T1000 (cell line): ENCODE data around the gene CDKL5.
A peak's percentile ranks its signal among the peaks of the same experiment; 100 is the strongest.
"Not testable (repeated sequence)": the region's sequence is repeated elsewhere in the genome, so short reads cannot be mapped to it uniquely, and the experiment has no call there.

Source experiments
- DNase-seq: peaks from one replicate; lab custom pipeline; 2025; ENCODE audit warnings: mixed read lengths; lab: John Stamatoyannopoulos, UW

CDKL5 gene

DNA sequence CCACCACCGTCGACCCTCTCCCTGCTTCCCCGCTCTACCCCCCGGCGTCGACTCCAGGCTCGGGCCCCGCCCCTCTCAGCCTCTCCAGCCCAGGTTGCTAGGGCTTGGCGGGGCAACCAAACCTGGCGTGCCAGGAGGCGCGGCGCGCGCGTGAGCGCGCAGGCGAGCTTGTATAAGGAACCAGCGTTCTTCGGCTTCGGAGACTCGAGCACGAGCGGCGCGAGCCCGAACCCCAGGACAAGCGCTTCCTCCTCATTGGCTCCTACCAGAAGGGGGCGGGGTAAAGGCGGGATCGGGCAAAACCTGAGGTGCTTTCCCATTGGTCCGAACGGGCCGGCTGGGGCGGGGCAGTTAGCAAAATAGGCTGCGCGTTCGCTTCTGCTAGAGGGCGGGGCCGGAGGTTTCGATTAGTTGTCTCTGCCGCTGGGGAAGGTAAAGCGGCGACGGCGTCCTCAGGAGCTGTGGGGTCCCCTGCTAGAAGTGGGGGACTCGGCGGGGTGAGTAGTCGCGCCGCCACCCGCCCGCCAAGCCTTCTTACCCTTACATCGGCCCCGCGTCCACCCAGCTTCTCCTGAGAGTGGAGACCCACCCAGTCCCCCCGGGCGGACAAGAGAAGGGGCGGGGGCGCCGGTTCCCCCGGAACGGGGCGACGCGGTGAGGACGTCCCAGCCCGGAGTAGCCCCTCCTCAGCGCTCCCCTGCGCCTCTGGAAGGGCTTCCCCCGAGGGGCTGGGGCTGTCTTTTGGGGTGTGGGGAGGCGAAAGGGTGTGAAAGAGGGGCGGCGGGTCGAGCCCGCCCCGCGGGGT is at the start of gene CDKL5:
Gene CDKL5, plus strand, starts transcription at position 410 of the 805 bp plus-strand sequence. CDS start 81,489 bp downstream, outside the sequence.
- peak; percentile 85 for DNase-seq

DNA sequence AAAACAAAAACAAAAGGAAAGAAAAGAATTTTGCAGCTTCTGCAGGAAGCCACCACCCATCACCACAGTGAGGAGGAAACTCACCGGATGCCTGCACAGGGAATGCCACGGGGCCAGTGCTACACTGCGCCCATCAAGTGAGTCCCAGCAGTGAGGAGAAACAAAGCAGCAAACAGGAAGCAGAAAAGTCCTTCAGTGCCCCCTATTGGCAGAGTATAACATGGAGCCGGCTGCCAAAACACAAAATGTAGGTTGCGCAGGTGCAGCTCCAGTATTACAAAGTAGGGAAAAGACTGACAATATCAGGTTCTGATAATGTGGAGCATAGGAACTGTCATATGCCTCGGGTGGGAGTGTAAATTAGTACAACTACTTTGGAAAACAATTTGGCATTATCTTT is 47.6 kb upstream of the CDKL5 start:
- DNase-seq, result no peak

GRCh38 chrX:18389966-18390365 is 35.4 kb upstream of the CDKL5 start:
- no peak for DNase-seq

DNA sequence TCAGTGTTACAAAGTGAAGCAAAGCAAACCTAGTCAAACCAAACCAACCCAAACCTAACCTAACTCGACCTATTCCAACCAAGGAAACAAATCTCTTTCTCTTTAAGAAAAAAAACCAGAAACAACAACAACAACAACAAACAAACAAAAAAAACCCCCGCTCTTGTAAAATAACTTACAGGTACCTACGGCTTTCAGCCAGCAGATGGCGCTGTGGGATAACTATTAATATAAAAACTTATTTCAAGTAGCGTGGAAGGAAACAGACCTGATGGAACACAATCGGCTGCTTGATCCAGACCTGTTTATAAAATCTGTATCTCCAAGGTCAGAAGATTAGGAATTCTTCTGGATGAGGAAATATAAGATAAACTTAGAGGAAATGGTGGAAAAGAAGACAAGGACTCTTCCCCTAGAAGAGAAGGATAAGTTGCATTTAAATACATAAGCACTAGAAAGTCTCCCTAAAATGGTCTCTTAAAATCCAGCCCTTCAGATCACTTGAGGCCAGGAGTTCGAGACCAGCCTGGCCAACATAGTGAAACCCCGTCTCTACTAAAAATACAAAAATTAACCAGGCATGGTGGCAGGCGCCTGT is 34.4 kb upstream of the CDKL5 start:
- peak; percentile 0 for DNase-seq

- no peak for DNase-seq
Observed at GRCh38 chrX:18394477-18394876, 30.9 kb upstream of the CDKL5 start.

- no peak for DNase-seq
Observed at GRCh38 chrX:18401848-18402213, 23.6 kb upstream of the CDKL5 start.

DNA sequence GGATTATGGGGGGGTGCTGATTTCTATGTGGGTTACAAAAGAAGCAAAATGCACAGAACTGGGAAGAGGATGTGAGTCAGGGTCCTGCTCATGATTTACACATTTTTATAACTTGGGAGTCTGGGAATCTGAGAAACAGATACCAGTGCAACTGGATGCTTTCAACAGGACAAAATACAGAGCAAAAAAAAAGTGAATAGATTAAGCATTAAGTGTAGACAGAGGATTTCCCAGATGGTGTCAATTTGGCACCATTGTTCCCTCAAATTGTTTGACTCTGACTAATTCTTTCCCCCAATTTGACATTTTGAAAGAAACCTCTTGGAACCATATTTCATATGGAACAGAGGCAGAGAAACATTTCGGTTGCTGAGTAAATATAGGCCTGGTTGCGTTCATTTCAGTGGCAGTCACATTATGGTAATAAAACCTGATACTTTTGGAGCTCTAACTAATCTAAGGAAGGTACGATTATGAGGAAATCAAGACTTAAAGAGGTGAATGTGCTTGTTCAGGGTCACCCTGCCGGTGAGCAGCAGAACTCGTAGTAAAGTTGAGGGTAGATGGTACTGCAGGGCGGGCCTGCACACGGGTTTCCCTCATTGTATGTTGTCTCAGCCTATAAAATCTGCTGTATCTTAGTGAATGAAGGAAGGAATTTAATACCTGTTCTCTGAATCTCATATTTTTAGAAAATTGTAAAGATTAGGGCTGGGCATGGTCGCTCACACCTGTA is 18.7 kb upstream of the CDKL5 start:
- DNase-seq, result no peak

DNA sequence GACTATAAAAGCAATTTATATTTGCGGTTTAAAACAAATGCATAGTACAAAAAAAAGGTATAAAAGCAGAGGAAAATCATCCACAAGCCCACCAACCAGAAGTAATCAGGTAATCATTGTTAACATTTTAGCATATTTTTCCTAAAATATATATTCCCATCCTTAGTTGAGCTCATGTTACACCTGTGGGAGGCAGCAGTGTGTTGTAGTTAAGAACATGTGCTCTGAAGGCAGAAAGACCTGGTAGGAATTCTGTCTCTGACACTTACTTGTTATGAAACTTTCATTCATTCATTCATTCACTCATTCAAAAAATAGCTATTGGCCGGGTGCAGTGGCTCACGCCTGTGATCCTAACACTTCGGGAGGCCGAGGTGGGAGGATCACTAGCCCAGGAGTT is 15.4 kb upstream of the CDKL5 start:
- no peak for DNase-seq

DNA sequence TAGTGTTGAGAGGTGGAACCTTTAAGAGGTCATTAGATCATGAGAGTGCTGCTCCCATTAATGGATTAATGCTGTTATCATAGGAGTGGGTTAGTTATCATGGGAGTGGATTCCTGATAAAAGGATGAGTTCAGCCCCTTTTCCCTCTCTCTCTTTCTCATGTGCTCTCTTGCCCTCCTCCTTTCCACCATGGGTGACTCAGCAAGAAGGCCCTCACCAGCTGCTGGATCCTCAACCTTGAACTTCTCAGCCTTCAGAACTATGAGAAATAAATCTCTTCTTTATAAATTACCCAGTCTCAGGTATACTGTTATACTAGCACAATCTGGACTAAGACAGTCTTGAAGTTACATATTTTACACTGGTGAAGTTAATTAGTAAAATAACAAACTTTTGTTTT is 10.0 kb upstream of the CDKL5 start:
- DNase-seq, result no peak

GRCh38 chrX:18422325-18422724 is 3.1 kb upstream of the CDKL5 start:
- DNase-seq, result peak; percentile 12

GRCh38 chrX:18422886-18423285 is 2.5 kb upstream of the CDKL5 start:
- no peak for DNase-seq

DNA sequence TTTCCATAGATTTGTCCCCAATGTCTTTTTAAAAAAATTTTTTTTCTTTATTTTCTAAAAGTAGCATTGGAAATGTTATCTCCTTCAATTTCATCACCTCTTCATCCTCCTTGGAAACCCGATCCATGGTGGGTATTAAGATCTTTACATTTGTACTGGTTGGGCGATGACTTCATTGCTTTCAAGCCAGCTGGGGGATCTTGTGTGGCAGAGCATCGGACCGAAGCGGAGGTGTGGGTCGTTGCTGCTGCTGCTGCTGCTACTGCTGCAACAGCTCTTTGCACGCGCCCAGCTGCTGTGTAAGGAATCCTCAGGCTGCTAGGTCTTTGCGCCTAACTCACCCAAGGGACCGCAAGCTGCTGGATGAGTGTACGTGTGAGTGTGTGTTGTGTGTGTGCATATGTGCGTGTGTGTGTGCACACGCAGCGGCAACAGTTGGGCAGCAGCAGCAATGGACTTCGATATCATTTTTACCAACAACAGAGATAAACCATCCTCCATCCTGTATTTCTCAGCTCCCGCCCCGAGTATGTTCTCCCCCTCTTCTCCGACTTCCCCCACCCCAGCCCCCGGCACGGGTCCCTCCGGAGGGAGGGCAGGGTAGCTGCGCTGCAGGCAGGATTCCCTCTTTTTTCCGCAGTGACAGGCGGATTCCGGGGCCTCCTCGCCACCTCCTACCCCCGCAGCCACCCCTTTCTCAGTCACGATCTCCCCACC is 768 bp upstream of the CDKL5 start:
- peak; percentile 35 for DNase-seq

- DNase-seq, result no peak
Observed at GRCh38 chrX:18426004-18426320, 554 bp downstream of the CDKL5 start.

GRCh38 chrX:18428006-18428405 is 2.6 kb downstream of the CDKL5 start:
- no peak for DNase-seq

DNA sequence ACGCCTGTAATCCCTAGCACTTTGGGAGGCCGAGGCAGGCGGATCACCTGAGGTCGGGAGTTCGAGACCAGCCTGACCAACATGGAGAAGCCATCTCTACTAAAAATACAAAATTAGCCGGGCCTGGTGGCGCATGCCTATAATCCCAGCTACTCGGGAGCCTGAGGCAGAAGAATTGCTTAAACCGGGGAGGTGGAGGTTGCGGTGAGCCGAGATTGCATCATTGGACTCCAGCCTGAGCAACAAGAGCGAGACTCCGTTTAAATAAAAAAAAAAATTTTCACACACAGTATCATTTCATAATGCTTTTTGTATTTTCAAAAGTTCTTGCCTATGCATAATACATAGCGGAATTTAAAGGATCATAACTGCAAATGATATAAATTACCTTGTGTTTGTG is 7.9 kb downstream of the CDKL5 start:
- not testable (repeated sequence) for DNase-seq

DNA sequence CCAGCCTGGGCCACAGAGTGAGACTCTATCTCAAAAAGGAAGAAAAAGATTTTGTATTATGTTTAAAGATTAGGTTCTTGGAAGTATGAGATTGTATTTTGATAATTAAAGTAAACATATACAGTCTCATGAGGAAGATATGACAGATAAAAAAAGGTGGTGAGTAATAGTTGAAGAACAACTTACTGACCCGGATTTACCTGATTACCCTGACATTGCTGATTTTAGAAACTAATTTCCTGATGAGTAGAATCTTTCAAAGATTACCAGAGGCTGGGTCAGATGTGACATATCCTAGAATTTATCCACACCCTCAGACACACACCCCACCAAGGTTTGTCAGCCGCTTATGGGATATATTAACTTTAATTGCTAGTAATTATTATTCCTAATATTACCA is 9.5 kb downstream of the CDKL5 start:
- no peak for DNase-seq

DNA sequence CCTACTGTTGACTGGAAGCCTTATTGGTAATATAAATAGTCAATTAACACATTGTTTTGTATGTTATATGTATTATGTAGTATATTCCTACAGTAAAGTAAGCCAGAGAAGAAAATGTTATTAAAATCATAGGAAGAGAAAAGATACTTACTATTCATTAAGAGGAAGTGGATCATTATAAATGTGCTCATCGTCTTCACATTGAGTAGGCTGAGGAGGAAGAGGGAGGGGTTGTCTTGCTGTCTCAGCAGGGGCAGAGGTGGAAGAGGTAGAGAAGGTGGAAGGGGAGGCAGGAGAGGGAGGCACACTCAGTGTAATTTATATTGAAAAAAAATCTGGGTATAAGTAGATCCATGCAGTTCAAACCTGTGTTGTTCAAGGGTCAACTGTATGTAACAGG is 10.6 kb downstream of the CDKL5 start:
- DNase-seq, result no peak

GRCh38 chrX:18440835-18441234 is 15.4 kb downstream of the CDKL5 start:
- DNase-seq, result no peak

GRCh38 chrX:18441780-18442367 is 16.5 kb downstream of the CDKL5 start:
- DNase-seq, result no peak

GRCh38 chrX:18448416-18448815 is 23.0 kb downstream of the CDKL5 start:
- DNase-seq, result no peak

- DNase-seq, result no peak
Observed at GRCh38 chrX:18449236-18449635, 23.8 kb downstream of the CDKL5 start.

DNA sequence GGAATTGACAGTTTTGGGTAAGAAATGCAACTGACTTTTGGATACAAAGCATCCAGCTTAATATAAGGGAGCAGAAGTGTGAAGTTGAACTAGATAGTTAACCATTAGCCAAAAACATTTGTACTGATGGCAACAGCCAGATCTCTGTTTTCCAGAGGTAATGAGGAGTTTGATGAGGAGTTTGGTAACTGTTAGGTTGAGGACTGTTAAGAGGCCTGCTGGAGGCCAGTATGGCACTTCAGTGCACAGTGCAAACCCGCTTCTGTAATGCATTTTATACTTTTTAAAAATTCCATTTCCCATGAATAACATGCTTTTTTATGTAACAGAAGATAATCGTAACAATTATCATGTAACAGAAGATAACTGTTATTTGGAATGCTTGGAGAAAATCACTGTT is 30.0 kb downstream of the CDKL5 start:
- DNase-seq, result no peak
